CD4-positive, alpha-beta T cell (primary cell): ENCODE results near the gene MBL2. TPM values are rescaled to one million over a fixed set of nuclear protein-coding genes. Genes with fewer than 3 reads are reported as not detected.

ENCODE experiments used
- ATAC-seq: fragments of 200-7000 bp; cut with Tn5 transposase; one replicate; pipeline ENCODE4 v1.10.0; 2022; ENCODE audit warnings: mild to moderate bottlenecking; ENCODE audit not compliant: poor library complexity
- CTCF ChIA-PET: fragments of 350-600 bp; sonication (Branson Sonifier 250); formaldehyde crosslinking; loops from one replicate; lab custom pipeline; 2021; ENCODE audit warnings: antibody characterized with exemption, inconsistent platforms; lab: Charles Lee
- POLR2A ChIA-PET: fragments of 350-600 bp; sonication (Branson Sonifier 250); formaldehyde crosslinking; loops from one replicate; lab custom pipeline; 2021; ENCODE audit warnings: antibody characterized with exemption, inconsistent platforms; lab: Charles Lee
- DNase-seq, 14 experiments: peaks; one replicate each; pipeline ENCODE4 v3.0.0-alpha.2; 2013 to 2020; ENCODE audit warnings: mixed read lengths in 2 of 14
- H3K27ac ChIP-seq, 2 donors: one replicate each; pipeline versions ENCODE4 v1.5.1 to v1.7.0; 2013; ENCODE audit warnings: low read length in 2 of 2, low read depth in 1 of 2, mild to moderate bottlenecking in 1 of 2
- H3K27me3 ChIP-seq, 2 experiments: 1 replicate in 1 of 2; 2 replicates in 1 of 2; pipeline versions ENCODE4 v1.6.1 to v1.7.0; 2013; ENCODE audit warnings: low read length in 2 of 2, control low read depth in 1 of 2, mild to moderate bottlenecking in 1 of 2, moderate library complexity in 1 of 2; ENCODE audit not compliant: insufficient read depth in 2 of 2, control insufficient read depth in 1 of 2
- H3K36me3 ChIP-seq: one replicate; pipeline ENCODE4 v1.6.1; 2013; ENCODE audit warnings: low read length, control low read depth; ENCODE audit not compliant: insufficient read depth
- H3K4me1 ChIP-seq: one replicate; pipeline ENCODE4 v1.6.1; 2013; ENCODE audit warnings: low read length, control low read depth; ENCODE audit not compliant: insufficient read depth
- H3K4me3 ChIP-seq: one replicate; pipeline ENCODE4 v1.5.1; 2013; ENCODE audit warnings: mild to moderate bottlenecking, low read length, moderate library complexity
- H3K9me3 ChIP-seq, 2 experiments: 1 replicate in 1 of 2; 2 replicates in 1 of 2; pipeline versions ENCODE4 v1.6.1 to v1.7.0; 2013; ENCODE audit warnings: low read length in 2 of 2, mild to moderate bottlenecking in 2 of 2, control low read depth in 1 of 2, moderate library complexity in 1 of 2; ENCODE audit not compliant: control insufficient read depth in 1 of 2, insufficient read depth in 1 of 2
- H3K27ac Mint-ChIP-seq: one replicate; pipeline ENCODE4 v1.8.0; 2020; ENCODE audit warnings: mixed read lengths
- H3K27me3 Mint-ChIP-seq: one replicate; pipeline ENCODE4 v1.8.0; 2021; ENCODE audit warnings: mixed read lengths
- H3K36me3 Mint-ChIP-seq: one replicate; pipeline ENCODE4 v1.8.0; 2021; ENCODE audit warnings: low read depth, mixed read lengths
- H3K4me1 Mint-ChIP-seq: one replicate; pipeline ENCODE4 v1.8.0; 2021; ENCODE audit warnings: low read depth, mixed read lengths
- H3K4me3 Mint-ChIP-seq: one replicate; pipeline ENCODE4 v1.8.0; 2020; ENCODE audit warnings: mild to moderate bottlenecking, mixed read lengths
- H3K9me3 Mint-ChIP-seq: one replicate; pipeline ENCODE4 v1.8.0; 2020; ENCODE audit warnings: mixed read lengths
- CTCF ChIP-seq: fragments of 200-600 bp; IDR thresholded peaks from one replicate; pipeline ENCODE4 v1.8.0; 2022; ENCODE audit warnings: antibody characterized with exemption, mild to moderate bottlenecking
- intact Hi-C, 2 experiments: fragments of 100-400 bp; cut with DNase I in 1 of 2; cut with micrococcal nuclease in 1 of 2; formaldehyde crosslinking; loops; one replicate each; pipeline versions ENCODE4 v1.15.1 to v1.9.0; 2023 to 2025; cut with DNase I, micrococcal nuclease
- total RNA-seq, 174 experiments: library from RNA in 2 of 174; stranded (reverse) in 2 of 174; gene quantifications; one replicate each; pipeline ENCODE4 v1.2.3 and lab custom pipeline; 2021 to 2026

The MBL2 gene
- total RNA-seq, 2 experiments from 2014 or later, result not detected

- POLR2A ChIA-PET, result no interaction called here
- TF ChIP-seq CTCF, result no peak
- intact Hi-C loops, result no loop called here
Observed at GRCh38 chr10:52775132-52775647, 2.6 kb upstream of the MBL2 start.

DNA sequence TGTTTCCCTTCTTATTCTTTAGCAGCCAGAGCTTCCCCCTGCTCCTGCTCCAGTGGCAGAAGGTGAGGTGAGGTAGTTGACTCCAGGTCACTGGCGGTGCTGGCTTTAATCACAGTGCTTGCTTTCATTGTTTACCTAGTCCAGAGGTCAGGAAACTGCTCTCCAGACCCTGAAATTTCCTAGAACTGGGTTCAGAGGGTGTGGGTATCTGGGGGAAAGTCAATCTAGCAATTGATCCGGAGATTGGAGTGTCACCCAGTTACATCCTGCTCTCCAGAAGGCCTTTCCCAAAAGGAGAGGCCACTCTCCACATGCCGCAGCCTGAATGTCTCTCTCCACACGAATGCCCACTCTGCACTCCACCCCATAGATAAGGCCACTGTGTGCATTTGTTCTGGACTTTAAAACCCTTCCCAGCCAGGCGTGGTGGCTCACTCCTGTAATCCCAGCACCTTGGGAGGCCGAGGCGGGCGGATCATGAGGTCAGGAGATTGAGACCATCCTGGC lies 2.1 kb upstream of the MBL2 start:
- no peaks in the 10 kb centered on the region for H3K36me3 ChIP-seq
- no peak for ATAC-seq
- H3K9me3 Mint-ChIP-seq, result no peaks in the 10 kb centered on the region
- H3K36me3 Mint-ChIP-seq, result no peaks in the 10 kb centered on the region
- intact Hi-C loops, result no loop called here
- no peaks in the 10 kb centered on the region for H3K4me1 ChIP-seq
- H3K27me3 ChIP-seq, result no peaks in the 10 kb centered on the region
- H3K27ac ChIP-seq, result no peak overlapping the region
- H3K4me1 Mint-ChIP-seq, result no peaks in the 10 kb centered on the region
- no peak overlapping the region for H3K27ac Mint-ChIP-seq
- no peak overlapping the region for H3K4me3 Mint-ChIP-seq
- no peak for DNase-seq
- no peak overlapping the region for H3K4me3 ChIP-seq
- no peaks in the 10 kb centered on the region for H3K27me3 Mint-ChIP-seq
- H3K9me3 ChIP-seq, result peaks cover 0 to 19% of the 10 kb centered on the region in 2 experiments
- TF ChIP-seq CTCF, result no peak
- ChIA-PET CTCF (no interaction called here), POLR2A (no interaction called here)

More at GRCh38 chr10:52775132-52775647, 2.6 kb upstream of the MBL2 start:
- Histone ChIP-seq H3K4me1 (no peaks in the 10 kb centered on the region), H3K27ac (no peak overlapping the region), H3K36me3 (no peaks in the 10 kb centered on the region), H3K27me3 (no peaks in the 10 kb centered on the region), H3K9me3 (peaks cover 0 to 19% of the 10 kb centered on the region in 2 experiments), H3K4me3 (no peak overlapping the region)
- H3K4me1 Mint-ChIP-seq, result no peaks in the 10 kb centered on the region
- H3K9me3 Mint-ChIP-seq, result no peaks in the 10 kb centered on the region
- no peaks in the 10 kb centered on the region for H3K36me3 Mint-ChIP-seq
- H3K4me3 Mint-ChIP-seq, result no peak overlapping the region
- CTCF ChIA-PET, result no interaction called here
- no peak for DNase-seq
- H3K27me3 Mint-ChIP-seq, result no peaks in the 10 kb centered on the region
- ATAC-seq, result no peak
- H3K27ac Mint-ChIP-seq, result no peak overlapping the region

DNA sequence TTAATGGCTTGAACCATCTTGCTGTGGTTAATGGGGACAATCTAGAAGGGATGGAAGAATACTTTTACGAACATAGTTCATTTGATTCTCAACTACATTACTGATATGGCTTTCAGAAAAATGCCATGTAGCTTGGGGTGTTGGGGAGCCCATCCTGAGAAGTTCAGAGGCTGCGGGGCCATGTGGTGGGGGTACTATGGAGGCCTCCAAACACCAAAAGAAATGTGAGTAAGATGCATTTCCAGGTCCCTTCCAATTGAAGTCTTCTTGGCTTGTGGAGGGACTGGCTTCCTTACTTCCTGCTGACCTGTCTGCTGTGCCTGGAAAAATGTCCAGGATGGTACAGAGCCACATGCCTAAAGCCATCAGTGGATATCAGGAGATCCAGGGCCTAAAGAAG lies 1.6 kb upstream of the MBL2 start:
- intact Hi-C loops, result no loop called here
- Histone ChIP-seq H3K27me3 (no peaks in the 10 kb centered on the region), H3K4me1 (no peaks in the 10 kb centered on the region), H3K36me3 (no peaks in the 10 kb centered on the region), H3K9me3 (peaks cover 0 to 19% of the 10 kb centered on the region in 2 experiments), H3K4me3 (no peak overlapping the region), H3K27ac (no peak overlapping the region)
- Mint-ChIP-seq H3K4me3 (no peak overlapping the region), H3K27me3 (no peaks in the 10 kb centered on the region), H3K4me1 (no peaks in the 10 kb centered on the region), H3K27ac (no peak overlapping the region), H3K36me3 (no peaks in the 10 kb centered on the region), H3K9me3 (no peaks in the 10 kb centered on the region)
- TF ChIP-seq CTCF, result no peak
- DNase-seq (no peak), ATAC-seq (no peak)
- POLR2A ChIA-PET, result no interaction called here
- CTCF ChIA-PET, result no interaction called here
